ENCODE data around the gene GPATCH2L.

GPATCH2L gene

GRCh38 chr14:76259029-76259735 is 107.5 kb downstream of the GPATCH2L start:
- no peak for DNase-seq

- no peak for DNase-seq
Observed at GRCh38 chr14:76260749-76261148, 109.0 kb downstream of the GPATCH2L start.

- no peak for DNase-seq
Observed at GRCh38 chr14:76261371-76261811, 109.7 kb downstream of the GPATCH2L start.

- no peak for DNase-seq
Observed at GRCh38 chr14:76262641-76263040, 110.9 kb downstream of the GPATCH2L start.
